ENCODE data around the gene ISL2. TPM values are rescaled to one million over a fixed set of nuclear protein-coding genes. Genes with fewer than 3 reads are reported as not detected.

ISL2 gene
- total and polyA plus RNA-seq, 2 of the 4 experiments (the other 2 are of a cell fraction), result 1.3 to 3.6 TPM

DNA sequence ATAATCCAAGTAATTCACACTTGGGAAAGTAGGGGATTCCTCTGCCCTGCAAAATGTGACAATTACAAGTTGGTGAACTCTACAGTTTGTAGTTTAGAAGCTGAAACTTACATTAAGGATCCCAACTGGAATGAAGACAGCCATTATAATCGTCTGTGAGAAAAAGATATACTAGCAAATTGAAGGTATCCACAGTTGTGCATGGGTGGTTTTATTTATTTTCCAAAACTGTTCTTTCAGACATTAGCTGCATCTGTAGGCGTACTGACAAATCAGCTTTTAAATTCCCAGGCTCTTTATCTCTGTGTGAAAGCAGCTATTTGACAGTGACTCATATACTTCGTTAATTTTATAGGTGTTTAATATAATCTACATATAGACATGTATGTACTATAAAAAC is 12.5 kb upstream of the ISL2 start:
- peaks cover 5% of the 10 kb centered on the region; the same call in 1 of the 2 replicates for H3K4me1 ChIP-seq (ENCODE audit: control insufficient read depth, insufficient read depth, low read length)
- H2BK20ac ChIP-seq (ENCODE audit: low read depth, low read length), result no peak overlapping the region
- H3K79me1 ChIP-seq (ENCODE audit: low read depth in 1 of 2, low read length in 2 of 2), result no peaks in the 10 kb centered on the region
- H3K9ac ChIP-seq (ENCODE audit: low read depth, low read length), result no peak overlapping the region
- intact Hi-C loops (cut with micrococcal nuclease) (no loop called here), in situ Hi-C loops (cut with MboI; ENCODE audit: low sequenced_read_pairs) (no loop called here), dilution Hi-C loops (cut with HindIII; ENCODE audit: low sequenced_read_pairs, unreplicated experiment) (no loop called here)
- no peak overlapping the region for H2AK5ac ChIP-seq (ENCODE audit: low read depth, low read length)
- H3K27me3 ChIP-seq (ENCODE audit: control insufficient read depth, insufficient read depth, low read length), result peaks cover 15% of the 10 kb centered on the region
- no peaks in the 10 kb centered on the region for H3K36me3 ChIP-seq (ENCODE audit: control insufficient read depth, insufficient read depth, low read length)
- H4K8ac ChIP-seq (ENCODE audit: low read depth in 2 of 2, low read length in 2 of 2), result no peak overlapping the region
- H2BK120ac ChIP-seq (ENCODE audit: low read depth, low read length), result no peak overlapping the region
- H3K18ac ChIP-seq (ENCODE audit: low read depth, low read length), result no peak overlapping the region
- no peaks in the 10 kb centered on the region for H3K9me3 ChIP-seq (ENCODE audit: control insufficient read depth, insufficient read depth, low read length)
- H2BK15ac ChIP-seq (ENCODE audit: low read depth, low read length), result no peak overlapping the region
- no peak overlapping the region for H3K23ac ChIP-seq (ENCODE audit: low read depth, low read length)
- BruUV-seq (replicated peaks), result no TSS peak
- H4K91ac ChIP-seq (ENCODE audit: insufficient read depth, low read depth, low read length), result no peak overlapping the region
- no peak overlapping the region for H3K27ac ChIP-seq (ENCODE audit: insufficient read depth, low read length)
- no CpG with 5 or more reads among the region's 3 CpGs for WGBS, 2 experiments (ENCODE audit: extremely low coverage in 2 of 2, insufficient read length in 1 of 2)
- H4K20me1 ChIP-seq (ENCODE audit: insufficient read depth, low read length), result no peaks in the 10 kb centered on the region
- H4K5ac ChIP-seq (ENCODE audit: low read depth, low read length), result no peak overlapping the region
- H2AK9ac ChIP-seq (replicated peaks; ENCODE audit: low read depth, low read length, poor library complexity), result no peak overlapping the region
- no peak overlapping the region for H2BK5ac ChIP-seq (ENCODE audit: low read depth, low read length, poor library complexity, severe bottlenecking)
- no peaks in the 10 kb centered on the region for H3K9me1 ChIP-seq (ENCODE audit: insufficient read depth, low read length)
- ATAC-seq (ENCODE audit: low read depth) (no peak), DNase-seq (no peak)
- H2AFZ ChIP-seq (replicated peaks; ENCODE audit: low read length, poor library complexity), result no peak overlapping the region
- CTCF ChIA-PET, result interaction anchor here (1.0 to 1.2 kb wide), 3 partner anchors 11 to 88 kb away, joined by 3 to 4 read pairs (median 3); no protein-coding TSS in a partner anchor
- H3K56ac ChIP-seq (ENCODE audit: extremely low read depth, insufficient read depth, low read length), result no peak overlapping the region
- POLR2A ChIA-PET (ENCODE audit: unreplicated experiment), result no interaction called here
- no peak overlapping the region for H3K4me2 ChIP-seq (ENCODE audit: low read depth, low read length)
- no peak overlapping the region for H3K4me3 ChIP-seq (ENCODE audit: insufficient read depth, low read depth, low read length)
- H3K14ac ChIP-seq (replicated peaks; ENCODE audit: low read depth, low read length), result no peak overlapping the region
- no peak overlapping the region for H3K4ac ChIP-seq (ENCODE audit: low read depth, low read length)
- TF ChIP-seq SMC3 (IDR thresholded peaks at IDR 0.05; ENCODE audit: low read depth, low read length) (no peak), CHD1 (IDR thresholded peaks at IDR 0.05; ENCODE audit: low read depth, low read length) (no peak), MXI1 (IDR thresholded peaks at IDR 0.05; ENCODE audit: borderline replicate concordance, low read depth, low read length) (no peak), RCOR1 (IDR thresholded peaks at IDR 0.05; ENCODE audit: insufficient replicate concordance, low read length) (no peak), RFX5 (IDR thresholded peaks at IDR 0.05; ENCODE audit: low read depth, low read length) (no peak), RAD21 (IDR thresholded peaks at IDR 0.05; ENCODE audit: low read length) (no peak), POLR2A (IDR thresholded peaks at IDR 0.05; ENCODE audit: low read depth, low read length) (no peak), NFE2L2 (IDR thresholded peaks at IDR 0.05; ENCODE audit: low read depth, low read length) (no peak), FOS (IDR thresholded peaks at IDR 0.05; ENCODE audit: low read depth, low read length) (no peak), MAZ (IDR thresholded peaks at IDR 0.05; ENCODE audit: borderline replicate concordance, low read depth, low read length) (no peak)
- TF ChIP-seq, protein P1, sequence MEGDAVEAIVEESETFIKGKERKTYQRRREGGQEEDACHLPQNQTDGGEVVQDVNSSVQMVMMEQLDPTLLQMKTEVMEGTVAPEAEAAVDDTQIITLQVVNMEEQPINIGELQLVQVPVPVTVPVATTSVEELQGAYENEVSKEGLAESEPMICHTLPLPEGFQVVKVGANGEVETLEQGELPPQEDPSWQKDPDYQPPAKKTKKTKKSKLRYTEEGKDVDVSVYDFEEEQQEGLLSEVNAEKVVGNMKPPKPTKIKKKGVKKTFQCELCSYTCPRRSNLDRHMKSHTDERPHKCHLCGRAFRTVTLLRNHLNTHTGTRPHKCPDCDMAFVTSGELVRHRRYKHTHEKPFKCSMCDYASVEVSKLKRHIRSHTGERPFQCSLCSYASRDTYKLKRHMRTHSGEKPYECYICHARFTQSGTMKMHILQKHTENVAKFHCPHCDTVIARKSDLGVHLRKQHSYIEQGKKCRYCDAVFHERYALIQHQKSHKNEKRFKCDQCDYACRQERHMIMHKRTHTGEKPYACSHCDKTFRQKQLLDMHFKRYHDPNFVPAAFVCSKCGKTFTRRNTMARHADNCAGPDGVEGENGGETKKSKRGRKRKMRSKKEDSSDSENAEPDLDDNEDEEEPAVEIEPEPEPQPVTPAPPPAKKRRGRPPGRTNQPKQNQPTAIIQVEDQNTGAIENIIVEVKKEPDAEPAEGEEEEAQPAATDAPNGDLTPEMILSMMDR (conservative IDR thresholded peaks at IDR 0.05; ENCODE audit: low read depth, low read length), result no peak
- TF ChIP-seq, protein P2, sequence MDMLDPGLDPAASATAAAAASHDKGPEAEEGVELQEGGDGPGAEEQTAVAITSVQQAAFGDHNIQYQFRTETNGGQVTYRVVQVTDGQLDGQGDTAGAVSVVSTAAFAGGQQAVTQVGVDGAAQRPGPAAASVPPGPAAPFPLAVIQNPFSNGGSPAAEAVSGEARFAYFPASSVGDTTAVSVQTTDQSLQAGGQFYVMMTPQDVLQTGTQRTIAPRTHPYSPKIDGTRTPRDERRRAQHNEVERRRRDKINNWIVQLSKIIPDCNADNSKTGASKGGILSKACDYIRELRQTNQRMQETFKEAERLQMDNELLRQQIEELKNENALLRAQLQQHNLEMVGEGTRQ (IDR thresholded peaks at IDR 0.05; ENCODE audit: low read depth, low read length), result no peak
- TF ChIP-seq, protein P3, sequence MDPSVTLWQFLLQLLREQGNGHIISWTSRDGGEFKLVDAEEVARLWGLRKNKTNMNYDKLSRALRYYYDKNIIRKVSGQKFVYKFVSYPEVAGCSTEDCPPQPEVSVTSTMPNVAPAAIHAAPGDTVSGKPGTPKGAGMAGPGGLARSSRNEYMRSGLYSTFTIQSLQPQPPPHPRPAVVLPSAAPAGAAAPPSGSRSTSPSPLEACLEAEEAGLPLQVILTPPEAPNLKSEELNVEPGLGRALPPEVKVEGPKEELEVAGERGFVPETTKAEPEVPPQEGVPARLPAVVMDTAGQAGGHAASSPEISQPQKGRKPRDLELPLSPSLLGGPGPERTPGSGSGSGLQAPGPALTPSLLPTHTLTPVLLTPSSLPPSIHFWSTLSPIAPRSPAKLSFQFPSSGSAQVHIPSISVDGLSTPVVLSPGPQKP (IDR thresholded peaks at IDR 0.05; ENCODE audit: borderline replicate concordance, low read depth, low read length), result no peak
